Spleen (tissue), 7 donors: Measurements from ENCODE around the gene COL19A1.

Experiments
- POLR2A ChIP-seq, 3 donors: fragments of 450-650 bp; IDR thresholded peaks; one replicate each; pipeline ENCODE4 v1.5.1; 2017; ENCODE audit warnings: antibody characterized with exemption in 3 of 3, mild to moderate bottlenecking in 1 of 3
- POLR2AphosphoS5 ChIP-seq, 3 donors: sonication (generic); formaldehyde crosslinking; IDR thresholded peaks; one replicate each; pipeline ENCODE4 v1.5.1; 2017; ENCODE audit warnings: antibody characterized with exemption in 3 of 3
- TF ChIP-seq, protein P1 (sequence below), 11 experiments: fragments of 200-600 bp in 7 of 11; fragments of 450-650 bp in 4 of 11; sonication (generic) in 4 of 11; IDR thresholded peaks in 8 of 11; conservative IDR thresholded peaks in 3 of 11; 1 replicate in 7 of 11; 2 replicates in 4 of 11; pipeline versions ENCODE4 v1.4.0 to v1.8.0; 2016 to 2021; ENCODE audit warnings: antibody characterized with exemption in 11 of 11, inconsistent platforms in 4 of 11, mild to moderate bottlenecking in 1 of 11
- donor health status: DM: no; HTN: no; CAD: no; lungs with moderate emphysema.
- donor health status: DM: no; HTN: no; CAD: no.
- donor health status: DM: no; HTN: no; CAD: no.

DNA sequence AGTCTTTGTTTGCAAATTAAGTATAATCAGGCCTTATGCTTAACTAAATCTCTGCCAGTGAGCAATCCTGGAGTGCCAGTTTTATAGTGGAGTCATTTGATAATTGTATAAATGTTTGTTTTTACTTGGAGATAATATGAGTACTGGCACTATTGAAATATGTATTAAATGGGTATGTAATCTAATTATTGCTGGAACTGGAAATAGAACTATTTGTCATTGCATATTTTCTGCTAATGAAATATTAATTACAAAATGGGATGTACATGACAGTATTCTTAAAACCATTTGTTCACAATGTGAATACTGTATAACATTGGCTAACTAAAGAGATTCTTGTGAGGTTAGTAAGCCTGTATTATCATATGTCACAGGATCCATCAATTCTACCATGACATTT is 49.0 kb upstream of the COL19A1 start:
- TF ChIP-seq, protein P1, sequence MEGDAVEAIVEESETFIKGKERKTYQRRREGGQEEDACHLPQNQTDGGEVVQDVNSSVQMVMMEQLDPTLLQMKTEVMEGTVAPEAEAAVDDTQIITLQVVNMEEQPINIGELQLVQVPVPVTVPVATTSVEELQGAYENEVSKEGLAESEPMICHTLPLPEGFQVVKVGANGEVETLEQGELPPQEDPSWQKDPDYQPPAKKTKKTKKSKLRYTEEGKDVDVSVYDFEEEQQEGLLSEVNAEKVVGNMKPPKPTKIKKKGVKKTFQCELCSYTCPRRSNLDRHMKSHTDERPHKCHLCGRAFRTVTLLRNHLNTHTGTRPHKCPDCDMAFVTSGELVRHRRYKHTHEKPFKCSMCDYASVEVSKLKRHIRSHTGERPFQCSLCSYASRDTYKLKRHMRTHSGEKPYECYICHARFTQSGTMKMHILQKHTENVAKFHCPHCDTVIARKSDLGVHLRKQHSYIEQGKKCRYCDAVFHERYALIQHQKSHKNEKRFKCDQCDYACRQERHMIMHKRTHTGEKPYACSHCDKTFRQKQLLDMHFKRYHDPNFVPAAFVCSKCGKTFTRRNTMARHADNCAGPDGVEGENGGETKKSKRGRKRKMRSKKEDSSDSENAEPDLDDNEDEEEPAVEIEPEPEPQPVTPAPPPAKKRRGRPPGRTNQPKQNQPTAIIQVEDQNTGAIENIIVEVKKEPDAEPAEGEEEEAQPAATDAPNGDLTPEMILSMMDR (IDR thresholded peaks at IDR 0.05 in 8 of 11, conservative IDR thresholded peaks at IDR 0.05 in 3 of 11) = no peak
- no peak for TF ChIP-seq POLR2A (IDR thresholded peaks at IDR 0.05)
- TF ChIP-seq POLR2AphosphoS5 (IDR thresholded peaks at IDR 0.05) = no peak
